K562 (cell line): ENCODE data around the gene GATA2. TPM values are rescaled to one million over a fixed set of nuclear protein-coding genes. Genes with fewer than 3 reads are reported as not detected.
A peak's percentile ranks its signal among the peaks of the same experiment; 100 is the strongest.

Source experiments
- ATF1 ChIP-seq, 2 experiments: fragments of 450-650 bp in 1 of 2; IDR thresholded peaks; 2 replicates each; pipeline ENCODE4 v1.6.1; 2016; ENCODE audit warnings: missing compliant biosample characterization in 1 of 2, missing genetic modification characterization in 1 of 2
- BCOR ChIP-seq: fragments of 450-650 bp; IDR thresholded peaks from 2 replicates; pipeline ENCODE4 v1.6.1; 2016
- CEBPB ChIP-seq: fragments of 450-650 bp; IDR thresholded peaks from 2 replicates; pipeline ENCODE4 v1.6.1; 2016; ENCODE audit warnings: missing genetic modification characterization, missing compliant biosample characterization
- FOS ChIP-seq: IDR thresholded peaks from 3 replicates; pipeline ENCODE4 v1.6.1; 2011; ENCODE audit not compliant: insufficient read length; ENCODE audit errors: extremely low read depth
- MTA2 ChIP-seq: fragments of 450-650 bp; IDR thresholded peaks from 2 replicates; pipeline ENCODE4 v1.6.1; 2016; ENCODE audit warnings: low read depth
- NR2F6 ChIP-seq: fragments of 450-650 bp; formaldehyde crosslinking; IDR thresholded peaks from 2 replicates; pipeline ENCODE4 v1.4.0; 2020; ENCODE audit warnings: mild to moderate bottlenecking
- TCF7L2 ChIP-seq: fragments of 150-350 bp; IDR thresholded peaks from 2 replicates; pipeline ENCODE4 v1.6.1; 2016; ENCODE audit warnings: low read depth, mild to moderate bottlenecking, low read length, moderate library complexity
- ZFP1 ChIP-seq: fragments of 450-650 bp; formaldehyde crosslinking; IDR thresholded peaks from 2 replicates; pipeline ENCODE4 v1.4.0; 2020; ENCODE audit warnings: mild to moderate bottlenecking, mixed read lengths
- ZNF175 ChIP-seq: fragments of 200-800 bp; sonication (Bioruptor generic); IDR thresholded peaks from 2 replicates; pipeline ENCODE4 v1.6.1; 2016; ENCODE audit warnings: low read depth, mild to moderate bottlenecking, missing genetic modification characterization, missing compliant biosample characterization
- ZNF311 ChIP-seq: fragments of 250-450 bp; sonication (Bioruptor Pico); IDR thresholded peaks from 2 replicates; pipeline ENCODE4 v1.4.0; 2020; ENCODE audit warnings: mild to moderate bottlenecking, moderate library complexity
- polyA plus RNA-seq, 8 experiments: library from polyadenylated mRNA; depleted of rRNA in 4 of 8; stranded (reverse) in 5 of 8; unstranded in 3 of 8; fragments of >200 nt; fragmentation: Nextera tagmentation in 2 of 8; fragmentation: Illumina TruSeq in 1 of 8; extraction: Ambion mirVana in 2 of 8; extraction: Trizol in 1 of 8; gene quantifications; 2 replicates each; pipeline versions ENCODE4 v1.2.1 to v1.2.3, GENCODE V29; 2011 to 2014; ENCODE audit warnings: inconsistent platforms in 1 of 8, missing spikeins in 1 of 8
- total RNA-seq, 7 experiments: library from RNA; depleted of rRNA in 6 of 7; stranded (reverse); fragments of >200 nt in 6 of 7; fragmentation: Illumina TruSeq in 2 of 7; extraction: Trizol in 2 of 7; gene quantifications; 2 replicates each; pipeline versions ENCODE4 v1.2.1 to v1.2.3, GENCODE V29; 2011 to 2021; ENCODE audit warnings: low replicate concordance in 1 of 7
- TF ChIP-seq, protein P1 (sequence below): fragments of 450-650 bp; IDR thresholded peaks from 2 replicates; pipeline ENCODE4 v1.7.0; 2016; ENCODE audit warnings: borderline replicate concordance
- TF ChIP-seq, protein P2 (sequence below): fragments of 250-450 bp; sonication (Bioruptor Pico); IDR thresholded peaks from 2 replicates; pipeline ENCODE4 v1.4.0; 2020; ENCODE audit warnings: mild to moderate bottlenecking, moderate library complexity
- TF ChIP-seq, protein P3 (sequence below): sonication (generic); formaldehyde crosslinking; IDR thresholded peaks from 2 replicates; pipeline ENCODE4 v1.8.1; 2023; ENCODE audit warnings: mild to moderate bottlenecking, missing genetic modification reagents
- TF ChIP-seq, protein P4 (sequence below): fragments of 450-650 bp; IDR thresholded peaks from 2 replicates; pipeline ENCODE4 v1.6.1; 2016; ENCODE audit warnings: antibody characterized with exemption
- TF ChIP-seq, protein P5 (sequence below): fragments of 450-650 bp; conservative IDR thresholded peaks from 2 replicates; pipeline ENCODE4 v1.6.1; 2016; ENCODE audit warnings: missing genetic modification characterization, low read depth, mild to moderate bottlenecking, missing compliant biosample characterization, moderate library complexity
- TF ChIP-seq, protein P6 (sequence below): fragments of 250-450 bp; sonication (Bioruptor Pico); IDR thresholded peaks from 2 replicates; pipeline ENCODE4 v1.5.0; 2020; ENCODE audit warnings: mild to moderate bottlenecking, borderline replicate concordance

Gene GATA2
- total and polyA plus RNA-seq, 9 of the 15 experiments (the other 6 are each of a cell fraction or from before 2014, with no cell fraction given) = 8.5 to 218 (median 50.8) TPM

DNA sequence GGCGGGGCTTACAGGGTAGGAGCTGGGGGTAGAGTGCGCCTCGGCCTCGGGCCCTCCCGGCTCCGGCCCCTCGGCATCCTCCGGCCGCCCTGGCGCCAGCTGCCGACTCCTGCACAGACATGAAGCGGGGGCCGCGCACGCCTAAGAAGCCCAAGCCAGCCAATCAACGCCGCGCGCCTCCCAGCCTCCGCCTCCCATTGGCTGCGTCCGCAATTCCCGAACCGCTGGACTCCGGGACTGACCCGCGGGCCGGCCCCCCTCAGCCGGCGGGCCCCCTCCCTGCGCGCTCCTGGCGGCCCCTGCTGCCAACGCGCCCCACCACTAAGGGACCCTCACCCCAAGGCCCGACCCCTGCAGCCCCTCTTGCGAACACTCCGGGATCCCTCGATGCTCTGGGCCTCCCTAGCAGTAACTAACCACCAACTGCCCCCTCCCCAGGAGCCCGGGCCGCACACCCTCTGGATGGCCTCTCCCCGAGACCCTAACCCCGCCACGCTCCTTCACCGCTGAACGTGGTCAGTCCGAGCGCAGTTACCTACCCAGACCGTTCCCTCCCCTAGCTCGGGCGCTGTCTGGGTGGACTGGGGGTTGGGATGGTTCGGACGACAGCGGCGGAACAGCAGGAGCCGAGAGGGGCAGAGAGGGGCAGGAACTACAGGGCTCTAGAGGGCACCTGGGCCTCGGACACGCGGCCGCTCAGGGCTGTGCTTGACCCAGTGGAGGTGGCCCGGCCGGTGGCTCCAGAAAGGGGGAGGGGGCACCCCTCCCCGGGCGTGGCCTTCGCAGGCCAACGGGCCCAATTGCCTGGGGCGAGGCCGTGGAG is 5.0 kb downstream of the GATA2 start (continued):
- TF ChIP-seq, protein P1, sequence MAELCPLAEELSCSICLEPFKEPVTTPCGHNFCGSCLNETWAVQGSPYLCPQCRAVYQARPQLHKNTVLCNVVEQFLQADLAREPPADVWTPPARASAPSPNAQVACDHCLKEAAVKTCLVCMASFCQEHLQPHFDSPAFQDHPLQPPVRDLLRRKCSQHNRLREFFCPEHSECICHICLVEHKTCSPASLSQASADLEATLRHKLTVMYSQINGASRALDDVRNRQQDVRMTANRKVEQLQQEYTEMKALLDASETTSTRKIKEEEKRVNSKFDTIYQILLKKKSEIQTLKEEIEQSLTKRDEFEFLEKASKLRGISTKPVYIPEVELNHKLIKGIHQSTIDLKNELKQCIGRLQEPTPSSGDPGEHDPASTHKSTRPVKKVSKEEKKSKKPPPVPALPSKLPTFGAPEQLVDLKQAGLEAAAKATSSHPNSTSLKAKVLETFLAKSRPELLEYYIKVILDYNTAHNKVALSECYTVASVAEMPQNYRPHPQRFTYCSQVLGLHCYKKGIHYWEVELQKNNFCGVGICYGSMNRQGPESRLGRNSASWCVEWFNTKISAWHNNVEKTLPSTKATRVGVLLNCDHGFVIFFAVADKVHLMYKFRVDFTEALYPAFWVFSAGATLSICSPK = no peak
- TF ChIP-seq, protein P2, sequence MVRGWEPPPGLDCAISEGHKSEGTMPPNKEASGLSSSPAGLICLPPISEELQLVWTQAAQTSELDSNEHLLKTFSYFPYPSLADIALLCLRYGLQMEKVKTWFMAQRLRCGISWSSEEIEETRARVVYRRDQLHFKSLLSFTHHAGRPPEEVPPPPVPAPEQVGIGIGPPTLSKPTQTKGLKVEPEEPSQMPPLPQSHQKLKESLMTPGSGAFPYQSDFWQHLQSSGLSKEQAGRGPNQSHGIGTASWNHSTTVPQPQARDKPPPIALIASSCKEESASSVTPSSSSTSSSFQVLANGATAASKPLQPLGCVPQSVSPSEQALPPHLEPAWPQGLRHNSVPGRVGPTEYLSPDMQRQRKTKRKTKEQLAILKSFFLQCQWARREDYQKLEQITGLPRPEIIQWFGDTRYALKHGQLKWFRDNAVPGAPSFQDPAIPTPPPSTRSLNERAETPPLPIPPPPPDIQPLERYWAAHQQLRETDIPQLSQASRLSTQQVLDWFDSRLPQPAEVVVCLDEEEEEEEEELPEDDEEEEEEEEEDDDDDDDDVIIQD = no peak
- TF ChIP-seq, protein P3, sequence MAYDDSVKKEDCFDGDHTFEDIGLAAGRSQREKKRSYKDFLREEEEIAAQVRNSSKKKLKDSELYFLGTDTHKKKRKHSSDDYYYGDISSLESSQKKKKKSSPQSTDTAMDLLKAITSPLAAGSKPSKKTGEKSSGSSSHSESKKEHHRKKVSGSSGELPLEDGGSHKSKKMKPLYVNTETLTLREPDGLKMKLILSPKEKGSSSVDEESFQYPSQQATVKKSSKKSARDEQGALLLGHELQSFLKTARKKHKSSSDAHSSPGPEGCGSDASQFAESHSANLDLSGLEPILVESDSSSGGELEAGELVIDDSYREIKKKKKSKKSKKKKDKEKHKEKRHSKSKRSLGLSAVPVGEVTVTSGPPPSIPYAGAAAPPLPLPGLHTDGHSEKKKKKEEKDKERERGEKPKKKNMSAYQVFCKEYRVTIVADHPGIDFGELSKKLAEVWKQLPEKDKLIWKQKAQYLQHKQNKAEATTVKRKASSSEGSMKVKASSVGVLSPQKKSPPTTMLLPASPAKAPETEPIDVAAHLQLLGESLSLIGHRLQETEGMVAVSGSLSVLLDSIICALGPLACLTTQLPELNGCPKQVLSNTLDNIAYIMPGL = no peak
- TF ChIP-seq NR2F6 (no peak), ZFP1 (CRISPR knock-in tag) (no peak), MTA2 (no peak), CEBPB (tag) (no peak), FOS (peak; percentile 87), BCOR (no peak), ATF1 (CRISPR knock-in tag; IDR thresholded peaks at IDR 0.05) (no peak), ATF1 (tag; IDR thresholded peaks at IDR 0.05) (peak; percentile 16; the same call in 1 of the 2 replicates), ZNF175 (no peak), TCF7L2 (no peak), ZNF311 (CRISPR knock-in tag) (0 out of 2 replicates have a peak, but pooled peaks have one; percentile 30)
- TF ChIP-seq, protein P4, sequence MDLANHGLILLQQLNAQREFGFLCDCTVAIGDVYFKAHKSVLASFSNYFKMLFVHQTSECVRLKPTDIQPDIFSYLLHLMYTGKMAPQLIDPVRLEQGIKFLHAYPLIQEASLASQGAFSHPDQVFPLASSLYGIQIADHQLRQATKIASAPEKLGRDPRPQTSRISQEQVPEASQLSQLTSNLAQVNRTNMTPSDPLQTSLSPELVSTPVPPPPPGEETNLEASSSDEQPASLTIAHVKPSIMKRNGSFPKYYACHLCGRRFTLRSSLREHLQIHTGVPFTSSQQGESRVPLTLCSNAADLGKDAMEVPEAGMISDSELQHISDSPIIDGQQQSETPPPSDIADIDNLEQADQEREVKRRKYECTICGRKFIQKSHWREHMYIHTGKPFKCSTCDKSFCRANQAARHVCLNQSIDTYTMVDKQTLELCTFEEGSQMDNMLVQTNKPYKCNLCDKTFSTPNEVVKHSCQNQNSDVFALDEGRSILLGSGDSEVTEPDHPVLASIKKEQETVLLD = 0 out of 2 replicates have a peak, but pooled peaks have one; percentile 35
- TF ChIP-seq, protein P5, sequence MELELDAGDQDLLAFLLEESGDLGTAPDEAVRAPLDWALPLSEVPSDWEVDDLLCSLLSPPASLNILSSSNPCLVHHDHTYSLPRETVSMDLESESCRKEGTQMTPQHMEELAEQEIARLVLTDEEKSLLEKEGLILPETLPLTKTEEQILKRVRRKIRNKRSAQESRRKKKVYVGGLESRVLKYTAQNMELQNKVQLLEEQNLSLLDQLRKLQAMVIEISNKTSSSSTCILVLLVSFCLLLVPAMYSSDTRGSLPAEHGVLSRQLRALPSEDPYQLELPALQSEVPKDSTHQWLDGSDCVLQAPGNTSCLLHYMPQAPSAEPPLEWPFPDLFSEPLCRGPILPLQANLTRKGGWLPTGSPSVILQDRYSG = no peak
- TF ChIP-seq, protein P6, sequence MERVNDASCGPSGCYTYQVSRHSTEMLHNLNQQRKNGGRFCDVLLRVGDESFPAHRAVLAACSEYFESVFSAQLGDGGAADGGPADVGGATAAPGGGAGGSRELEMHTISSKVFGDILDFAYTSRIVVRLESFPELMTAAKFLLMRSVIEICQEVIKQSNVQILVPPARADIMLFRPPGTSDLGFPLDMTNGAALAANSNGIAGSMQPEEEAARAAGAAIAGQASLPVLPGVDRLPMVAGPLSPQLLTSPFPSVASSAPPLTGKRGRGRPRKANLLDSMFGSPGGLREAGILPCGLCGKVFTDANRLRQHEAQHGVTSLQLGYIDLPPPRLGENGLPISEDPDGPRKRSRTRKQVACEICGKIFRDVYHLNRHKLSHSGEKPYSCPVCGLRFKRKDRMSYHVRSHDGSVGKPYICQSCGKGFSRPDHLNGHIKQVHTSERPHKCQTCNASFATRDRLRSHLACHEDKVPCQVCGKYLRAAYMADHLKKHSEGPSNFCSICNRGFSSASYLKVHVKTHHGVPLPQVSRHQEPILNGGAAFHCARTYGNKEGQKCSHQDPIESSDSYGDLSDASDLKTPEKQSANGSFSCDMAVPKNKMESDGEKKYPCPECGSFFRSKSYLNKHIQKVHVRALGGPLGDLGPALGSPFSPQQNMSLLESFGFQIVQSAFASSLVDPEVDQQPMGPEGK = no peak
